SW 1271 (cell line): Measurements from ENCODE around the gene COL8A1.

Experiments used
- DNase-seq, 2 experiments: peaks; one replicate each; lab custom pipeline; 2025; lab: John Stamatoyannopoulos, UW

COL8A1 gene

GRCh38 chr3:99639579-99639978, 1.2 kb downstream of the COL8A1 start:
- no peak for DNase-seq

GRCh38 chr3:99640214-99640851, 1.9 kb downstream of the COL8A1 start:
- no peak for DNase-seq

DNA sequence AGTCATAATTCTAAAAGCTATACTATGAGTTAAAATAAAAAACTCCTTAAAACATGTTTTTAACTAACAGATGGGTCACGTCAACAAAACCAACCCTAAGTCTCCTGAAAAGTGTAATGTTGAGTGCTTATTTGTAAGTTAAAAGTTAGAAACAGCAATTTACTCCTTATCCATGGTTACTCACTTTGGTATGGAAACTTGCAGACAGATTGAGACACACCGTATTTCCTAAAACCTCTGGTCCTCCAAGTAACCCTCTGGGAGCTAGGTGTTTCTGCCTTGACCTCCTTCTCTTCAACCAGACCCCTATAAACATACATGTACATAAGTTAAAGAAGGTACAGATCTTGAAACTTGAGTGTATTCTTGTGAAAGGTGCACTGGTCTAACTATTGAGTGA, 3.1 kb downstream of the COL8A1 start:
- no peak for DNase-seq

- DNase-seq: no peak
Observed at GRCh38 chr3:99641982-99642381, 3.6 kb downstream of the COL8A1 start.

DNA sequence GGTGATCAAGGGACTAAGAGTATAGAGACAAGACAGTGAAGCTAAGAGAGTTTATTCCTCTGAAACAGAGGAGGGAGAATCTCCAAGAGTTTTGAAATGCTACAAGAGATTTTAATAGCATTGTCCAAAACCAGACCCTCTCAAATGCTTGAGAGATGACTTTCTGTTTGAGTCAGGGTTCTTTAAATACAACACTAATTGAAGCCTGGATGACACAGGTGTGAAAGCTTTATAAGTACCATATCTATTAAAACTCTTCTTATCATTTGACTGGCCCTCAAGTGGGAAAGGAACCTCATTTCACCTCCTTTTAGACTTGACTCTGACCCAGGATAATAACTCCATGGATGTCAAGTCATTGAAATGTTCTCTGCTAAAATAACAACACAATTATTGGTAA, 5.6 kb downstream of the COL8A1 start:
- no peak for DNase-seq

DNA sequence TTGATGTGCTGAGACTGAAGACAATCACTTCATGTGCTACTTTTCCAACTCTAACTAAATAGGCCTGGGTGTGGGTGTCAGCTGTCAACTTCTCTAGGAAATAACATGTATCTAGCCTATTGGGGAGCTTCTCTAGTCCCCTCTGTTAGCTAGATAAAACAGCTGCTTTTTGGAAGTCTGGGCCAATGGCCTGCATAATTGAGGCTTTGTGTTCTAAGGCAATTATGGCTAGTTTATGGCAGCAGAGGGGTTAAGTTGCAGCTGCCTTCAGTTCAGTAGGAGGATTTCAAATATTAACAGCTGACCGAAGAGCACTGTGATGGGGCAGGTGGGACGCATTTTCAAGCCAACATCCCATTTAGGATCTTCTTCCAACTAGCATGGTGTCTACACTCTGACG, 6.4 kb downstream of the COL8A1 start:
- no peak for DNase-seq

DNA sequence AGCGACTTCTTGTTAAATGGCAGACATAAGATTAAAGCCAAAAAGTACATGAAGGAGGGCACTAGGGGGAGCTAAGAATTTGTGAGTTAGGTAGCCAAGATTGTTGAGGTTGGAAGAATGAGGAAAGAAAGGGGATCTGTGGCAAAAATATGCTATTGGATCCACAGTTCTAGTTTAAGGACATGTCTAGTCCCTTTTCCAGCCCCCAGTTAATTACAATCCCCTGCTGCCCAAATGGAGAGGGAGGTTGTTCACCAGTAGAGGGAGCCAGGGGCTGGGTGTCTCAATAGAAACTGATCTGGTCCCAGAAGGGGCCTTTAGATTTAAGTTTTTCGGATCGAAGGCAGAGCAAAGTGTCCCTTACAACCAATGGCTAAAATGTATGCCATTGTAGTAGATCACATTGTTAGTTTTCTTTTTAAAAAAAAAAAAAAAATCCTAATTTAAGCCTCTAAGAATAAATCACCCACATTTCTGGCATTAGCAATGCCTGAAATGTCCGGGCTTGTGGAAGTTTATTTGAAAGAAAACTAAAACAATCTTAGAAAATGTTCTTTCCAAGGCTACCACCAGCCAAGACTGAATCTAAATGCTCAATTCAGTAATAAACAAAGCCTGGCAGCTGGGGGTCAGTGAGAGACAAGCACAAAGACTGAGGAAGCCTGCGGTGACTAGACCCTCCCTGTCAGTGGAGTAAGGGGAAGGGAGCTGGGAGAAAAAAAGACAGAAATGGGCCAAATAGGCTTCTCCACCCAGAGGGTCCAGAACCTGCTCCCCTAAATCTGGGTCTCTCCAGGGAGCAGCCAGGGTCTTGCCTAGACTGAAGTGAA, 7.1 kb downstream of the COL8A1 start:
- peak in 1 of 2 experiments; percentile 33 for DNase-seq

DNA sequence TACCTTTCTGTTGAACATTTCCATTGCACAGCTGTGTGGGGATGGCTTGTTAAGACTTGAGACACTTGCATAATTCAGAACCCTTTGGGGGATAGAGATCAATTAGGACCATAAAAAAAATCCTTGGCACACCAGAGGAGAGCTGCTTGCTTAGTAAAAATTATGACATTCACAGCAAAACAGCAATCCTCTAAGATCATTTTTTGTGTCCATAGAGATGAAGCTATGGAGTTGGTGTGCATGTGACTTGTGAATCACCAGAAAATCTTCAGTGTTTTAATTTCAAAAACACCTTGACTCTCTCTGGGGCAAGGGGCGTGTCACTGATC, 7.7 kb downstream of the COL8A1 start:
- DNase-seq: no peak

DNA sequence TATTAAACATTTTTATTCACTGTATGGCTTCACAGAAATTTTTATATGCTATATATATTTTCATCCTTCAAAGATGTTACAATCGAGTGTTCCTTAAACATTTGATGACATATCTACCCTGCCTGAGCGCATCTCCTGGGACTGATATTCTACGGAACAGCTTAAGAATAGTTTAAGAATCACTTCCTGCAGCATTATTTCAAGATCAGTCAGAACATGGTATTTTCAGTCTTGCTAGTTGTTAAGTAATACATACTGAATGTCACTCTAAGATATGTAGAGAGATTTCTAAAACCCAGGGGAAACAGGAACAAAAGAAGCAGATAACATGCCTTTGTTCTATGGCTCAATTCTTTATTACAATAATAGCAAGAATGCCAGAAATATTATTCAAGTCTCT, 8.7 kb downstream of the COL8A1 start:
- no peak for DNase-seq

DNA sequence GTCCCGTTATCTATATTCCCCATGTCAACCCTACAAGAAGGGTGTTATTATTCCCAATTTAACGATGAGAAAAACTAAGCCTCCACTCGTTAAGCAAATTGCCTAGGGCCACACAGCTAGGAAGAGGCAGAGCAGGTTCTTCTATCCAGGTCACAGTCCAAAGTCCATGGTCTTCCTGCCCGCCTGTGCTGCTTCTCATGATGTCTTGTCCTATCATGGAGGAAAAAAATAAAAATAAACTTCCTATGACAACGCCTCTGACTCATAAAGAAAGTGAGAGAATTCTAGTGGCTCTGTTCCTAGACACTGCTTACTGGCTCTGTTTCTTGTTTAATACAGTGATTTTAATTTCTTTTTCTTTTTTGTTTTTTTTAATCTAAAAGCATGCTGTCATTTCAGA, 9.7 kb downstream of the COL8A1 start:
- no peak for DNase-seq

GRCh38 chr3:99648516-99648915, 10.1 kb downstream of the COL8A1 start:
- DNase-seq: no peak

- no peak for DNase-seq
Observed at GRCh38 chr3:99651531-99651930, 13.1 kb downstream of the COL8A1 start.

GRCh38 chr3:99656624-99657023, 18.2 kb downstream of the COL8A1 start:
- no peak for DNase-seq

DNA sequence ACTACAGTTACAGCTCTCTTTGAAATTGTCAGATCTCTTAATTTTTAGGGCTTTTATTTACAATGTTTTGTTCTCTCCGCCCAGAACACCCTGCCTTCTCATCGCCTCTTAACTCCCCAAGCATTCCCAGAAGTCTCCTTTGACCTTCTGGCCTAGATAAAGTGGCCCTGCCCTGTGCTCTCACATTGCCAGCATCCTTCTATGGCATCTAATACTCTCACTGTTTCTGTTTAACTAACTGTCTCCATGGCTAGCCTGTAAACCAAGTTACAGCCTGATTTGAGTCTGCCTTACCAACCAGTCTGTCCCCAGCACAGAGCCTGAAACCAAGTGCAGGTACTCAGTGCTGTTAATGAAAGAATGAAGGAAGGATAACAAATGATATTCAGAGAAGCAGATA, 19.9 kb downstream of the COL8A1 start:
- DNase-seq: no peak

DNA sequence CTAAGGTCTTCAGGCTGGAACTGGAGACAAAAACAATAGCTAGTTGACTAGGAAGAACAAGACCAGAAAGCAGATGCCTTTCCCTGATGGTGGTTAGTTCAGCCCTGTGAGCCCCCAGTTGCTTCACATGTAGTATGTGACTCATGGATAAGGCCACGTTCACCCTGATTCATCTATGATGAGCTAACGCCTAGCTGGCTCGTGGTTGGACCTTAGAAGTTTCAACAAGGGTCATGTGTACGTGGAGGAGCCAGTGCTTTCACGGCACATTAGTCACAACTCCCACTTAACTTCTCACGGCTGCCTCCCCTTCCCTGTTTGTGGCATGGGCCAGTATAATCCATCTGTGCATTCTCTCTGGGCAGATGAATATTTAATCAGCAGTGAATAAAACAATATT, 20.6 kb downstream of the COL8A1 start:
- DNase-seq: no peak

DNA sequence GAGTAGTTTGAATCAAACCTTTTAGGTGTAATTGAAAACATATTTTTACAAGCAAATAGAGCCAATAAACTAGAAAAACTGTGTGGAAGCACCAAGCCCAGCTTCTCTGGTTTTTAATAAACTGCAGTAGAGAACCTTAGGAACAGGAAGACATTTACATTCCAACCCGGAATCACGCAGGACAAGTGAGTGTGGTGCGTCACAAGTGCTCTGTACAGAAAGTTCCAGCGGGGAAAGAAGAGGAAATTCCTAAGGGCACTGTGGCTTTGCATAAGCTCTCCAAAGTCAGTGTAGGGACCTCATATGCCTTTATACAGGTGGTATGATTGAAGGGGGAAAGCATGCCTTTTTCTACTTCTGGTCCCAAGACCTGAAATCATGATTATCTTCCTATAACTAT, 21.6 kb downstream of the COL8A1 start:
- no peak for DNase-seq

DNA sequence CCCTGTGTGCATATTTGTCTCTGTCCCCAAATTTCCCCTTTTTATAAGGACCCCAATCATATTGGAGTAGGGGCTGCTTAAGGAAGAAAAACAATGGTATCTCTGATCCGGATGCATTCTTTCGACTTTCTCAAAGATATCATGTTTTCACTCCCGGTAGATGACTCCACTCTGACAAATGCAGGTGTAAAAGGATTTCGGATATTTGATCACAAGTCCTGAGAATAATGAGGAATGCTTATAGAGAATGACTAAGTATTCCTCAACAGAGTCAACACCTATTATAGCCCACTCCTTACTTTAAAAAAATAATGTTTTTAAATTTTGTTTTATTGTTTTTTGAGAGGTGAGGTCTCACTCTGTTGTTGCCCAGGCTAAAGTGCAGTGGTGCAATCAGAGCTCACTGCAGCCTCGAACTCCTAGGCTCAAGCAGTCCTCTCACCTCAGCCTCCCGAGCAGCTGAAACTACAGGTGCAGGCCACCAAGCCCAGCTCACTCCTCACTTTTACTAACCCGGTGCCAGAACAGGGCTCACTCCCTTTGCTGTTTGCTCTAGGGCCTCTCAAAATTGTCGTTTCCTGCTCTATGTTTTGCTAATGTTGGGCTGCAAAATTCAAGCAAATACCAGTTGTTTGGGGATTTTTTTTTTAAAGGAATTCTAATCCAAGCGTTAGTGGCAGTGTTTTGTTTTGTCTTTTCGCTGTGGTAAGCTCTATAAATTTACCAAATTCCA, 24.6 kb downstream of the COL8A1 start:
- DNase-seq: no peak

GRCh38 chr3:99663977-99664376, 25.6 kb downstream of the COL8A1 start:
- DNase-seq: no peak

GRCh38 chr3:99665017-99665416, 26.6 kb downstream of the COL8A1 start:
- no peak for DNase-seq

- peak in 1 of 2 experiments; percentile 16 for DNase-seq
Observed at GRCh38 chr3:99666201-99666600, 27.8 kb downstream of the COL8A1 start.

- DNase-seq: no peak
Observed at GRCh38 chr3:99668044-99668443, 29.6 kb downstream of the COL8A1 start.

GRCh38 chr3:99669879-99670555, 31.6 kb downstream of the COL8A1 start:
- no peak for DNase-seq

GRCh38 chr3:99670556-99670950, 32.2 kb downstream of the COL8A1 start:
- no peak for DNase-seq
